ENCODE data around the gene PIGO.

PIGO gene

DNA sequence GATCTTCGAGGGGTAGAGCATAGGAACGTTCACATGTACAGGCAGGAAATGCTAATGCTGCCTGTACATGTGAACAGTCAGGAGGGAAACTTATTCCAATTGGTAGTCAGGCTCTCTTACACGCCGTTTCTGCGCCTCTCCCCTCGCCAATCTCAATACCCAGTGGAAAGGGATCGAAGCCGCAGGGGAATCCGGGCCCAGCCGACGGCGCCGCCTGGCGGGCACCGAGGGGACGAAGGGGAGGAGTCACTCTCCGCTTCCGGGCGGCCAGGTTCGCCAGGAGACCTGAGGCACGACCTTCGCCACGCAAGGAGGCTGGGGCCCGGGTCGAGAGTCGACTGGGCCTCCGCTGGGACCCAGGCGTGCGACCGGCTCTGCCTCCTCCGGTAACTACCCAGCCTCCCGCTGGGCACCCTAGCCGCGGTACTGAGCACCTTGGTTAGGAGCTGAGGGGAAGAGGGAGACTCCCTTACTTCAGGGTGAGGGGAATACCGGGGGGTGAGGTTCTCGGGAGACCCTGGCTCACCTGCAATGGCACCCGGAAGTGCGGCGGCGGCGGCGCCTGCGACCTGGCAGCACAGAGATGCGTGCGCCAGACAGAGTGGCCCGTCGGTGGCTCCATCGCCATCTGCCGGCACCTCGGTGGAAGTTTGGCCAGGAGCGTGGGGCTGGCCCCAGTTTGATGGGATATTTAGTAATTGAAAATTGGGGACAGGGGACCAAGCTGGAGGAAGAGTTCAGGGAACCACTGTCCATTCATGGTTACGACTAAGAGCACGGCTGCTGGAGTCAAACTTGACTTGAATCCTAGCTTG lies at the start of gene PIGO:
TSS of gene PIGO (minus strand) at position 557 of the 815 bp plus-strand sequence. CDS start 1,026 bp downstream, outside the sequence.
- DNase-seq = peak; percentile 91

DNA sequence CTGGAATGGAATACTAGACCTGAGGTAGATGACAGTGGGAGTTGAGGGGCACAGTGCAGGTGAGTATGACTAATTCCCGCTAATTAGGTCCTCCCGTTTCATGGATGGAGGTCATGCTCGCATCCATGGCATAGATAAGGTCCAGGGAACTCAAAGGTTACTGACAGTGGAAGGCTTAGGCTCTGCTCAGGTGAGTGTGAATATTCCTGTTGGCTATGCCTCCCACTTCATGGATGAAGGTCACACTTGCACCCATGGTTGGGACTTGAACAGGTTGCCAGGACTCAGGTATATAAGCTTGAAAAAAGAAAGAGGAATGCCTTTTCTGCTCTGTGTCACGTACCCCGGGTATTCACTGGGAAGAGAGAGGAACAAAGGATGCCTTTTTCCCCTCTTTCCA lies 45.6 kb upstream of the PIGO start:
- DNase-seq = no peak

DNA sequence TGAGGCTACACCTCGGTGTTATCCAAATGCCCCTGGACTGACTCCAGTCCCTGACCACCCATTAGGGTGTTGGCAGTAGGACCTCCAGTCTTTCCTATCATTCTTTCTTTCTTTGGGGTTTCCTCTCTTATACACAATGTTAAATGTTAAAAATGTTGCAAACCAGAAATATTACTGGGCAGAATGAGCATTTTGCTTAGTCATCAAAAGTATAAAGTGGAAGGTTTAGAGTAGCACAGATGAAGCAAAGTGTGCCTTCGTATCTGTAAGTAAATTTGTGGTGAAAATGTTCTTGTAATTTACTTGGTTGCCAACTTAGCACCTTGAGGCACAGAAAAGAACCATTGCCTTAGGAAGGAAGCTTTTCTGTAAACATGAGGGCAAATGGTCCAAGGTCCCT lies 43.7 kb upstream of the PIGO start:
- DNase-seq = no peak

DNA sequence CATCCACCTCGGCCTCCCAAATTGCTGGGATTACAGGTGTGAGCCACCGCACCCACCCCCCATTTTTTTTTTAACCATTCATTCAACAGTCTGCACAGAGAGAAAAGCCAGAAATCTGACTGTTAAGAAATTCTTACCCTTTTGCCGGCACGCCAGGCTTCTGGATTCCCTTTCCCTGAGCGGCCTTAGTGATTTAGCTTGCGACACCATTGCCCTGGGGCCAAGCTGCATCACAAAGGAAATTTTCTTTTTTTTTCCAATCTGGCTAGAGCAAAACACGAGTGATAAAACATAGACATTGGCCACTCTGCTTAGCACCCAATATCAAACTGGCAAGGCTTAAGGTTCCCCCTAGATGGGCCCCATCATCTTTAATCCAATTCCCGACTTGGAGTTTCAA lies 40.5 kb upstream of the PIGO start:
- DNase-seq = no peak

DNA sequence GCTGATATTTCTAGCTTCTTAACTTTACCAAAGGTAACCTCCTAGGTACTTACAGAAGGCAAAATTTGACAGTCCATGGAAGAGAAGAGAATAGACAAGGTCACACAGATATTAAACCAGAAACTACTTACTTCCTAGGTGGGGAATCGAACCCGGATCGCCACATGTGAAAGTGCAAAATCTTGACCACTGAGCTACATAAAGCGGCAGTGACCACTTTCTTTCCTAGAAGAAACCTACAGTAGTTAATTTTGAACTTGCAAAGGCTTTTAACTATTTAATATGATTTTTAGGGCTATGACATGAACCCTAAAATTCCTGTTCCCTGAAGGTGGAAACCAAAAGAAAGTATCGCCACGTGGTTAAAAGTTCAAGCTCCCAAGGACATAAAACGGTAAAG lies 39.6 kb upstream of the PIGO start:
- no peak for DNase-seq

DNA sequence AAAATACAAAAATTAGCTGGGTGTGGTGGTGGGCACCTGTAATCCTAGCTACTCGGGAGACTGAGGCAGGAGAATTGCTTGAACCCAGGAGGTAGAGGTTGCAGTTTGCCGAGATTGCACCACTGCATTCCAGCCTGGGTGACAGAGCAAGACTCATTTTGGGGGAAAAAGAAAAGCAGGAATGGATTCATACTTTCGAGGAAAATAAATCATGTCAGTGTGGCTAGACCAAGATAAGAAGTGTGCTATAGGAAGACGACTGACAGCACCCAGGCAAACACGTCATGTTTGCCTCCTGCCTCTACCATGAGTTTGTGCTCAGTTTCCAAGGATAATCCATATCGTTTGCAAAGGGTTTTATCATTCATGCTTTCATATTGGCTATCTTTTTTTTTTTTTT lies 38.5 kb upstream of the PIGO start:
- no peak for DNase-seq

DNA sequence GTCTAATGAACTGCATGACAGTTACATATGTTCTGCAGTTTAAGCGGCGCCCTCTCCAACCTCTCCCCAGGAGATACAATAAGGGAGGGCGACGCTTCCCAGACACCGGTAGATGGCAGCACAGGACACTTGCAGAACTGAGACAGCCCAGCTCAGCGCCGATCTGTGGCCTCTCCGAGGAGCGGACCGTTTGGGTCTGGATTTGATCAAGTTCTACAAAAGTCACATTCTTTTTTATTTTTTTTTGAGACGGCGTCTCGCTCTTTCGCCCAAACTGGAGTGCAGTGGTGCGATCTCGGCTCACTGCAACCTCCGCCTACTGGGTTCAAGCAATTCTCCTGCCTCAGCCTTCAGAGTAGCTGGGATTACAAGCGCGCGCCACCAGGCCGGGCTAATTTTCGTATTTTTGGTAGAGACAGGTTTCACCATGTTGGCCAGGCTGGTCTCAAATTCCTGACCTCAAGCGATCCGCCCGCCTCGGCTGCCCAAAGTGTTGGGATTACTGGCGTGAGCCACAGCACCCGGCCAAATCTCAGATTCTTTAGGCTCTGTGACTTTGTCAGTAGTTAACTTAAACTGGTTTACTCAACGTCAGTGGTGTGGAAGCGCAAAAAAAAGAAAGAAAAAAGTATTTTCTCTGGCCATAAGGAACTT lies 20.6 kb upstream of the PIGO start:
- peak; percentile 93 for DNase-seq

DNA sequence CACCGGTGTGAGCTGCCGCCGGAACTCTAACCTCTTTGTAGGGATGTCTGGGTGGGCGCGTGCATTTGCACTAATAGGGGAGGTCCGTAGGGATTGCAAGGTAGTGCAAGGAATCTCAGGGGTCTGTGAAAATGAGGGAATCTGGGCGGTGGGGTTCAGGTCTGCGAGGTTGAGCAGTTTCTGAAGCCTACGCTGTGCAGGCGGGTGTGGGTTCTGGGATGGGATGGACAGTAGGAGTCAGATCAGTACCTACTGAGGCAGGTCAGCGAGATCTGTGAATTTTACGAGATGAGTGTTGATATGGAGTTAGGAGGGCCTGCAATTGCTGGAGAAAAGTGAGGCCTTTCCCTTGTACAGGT lies 20.1 kb upstream of the PIGO start:
- DNase-seq = no peak

DNA sequence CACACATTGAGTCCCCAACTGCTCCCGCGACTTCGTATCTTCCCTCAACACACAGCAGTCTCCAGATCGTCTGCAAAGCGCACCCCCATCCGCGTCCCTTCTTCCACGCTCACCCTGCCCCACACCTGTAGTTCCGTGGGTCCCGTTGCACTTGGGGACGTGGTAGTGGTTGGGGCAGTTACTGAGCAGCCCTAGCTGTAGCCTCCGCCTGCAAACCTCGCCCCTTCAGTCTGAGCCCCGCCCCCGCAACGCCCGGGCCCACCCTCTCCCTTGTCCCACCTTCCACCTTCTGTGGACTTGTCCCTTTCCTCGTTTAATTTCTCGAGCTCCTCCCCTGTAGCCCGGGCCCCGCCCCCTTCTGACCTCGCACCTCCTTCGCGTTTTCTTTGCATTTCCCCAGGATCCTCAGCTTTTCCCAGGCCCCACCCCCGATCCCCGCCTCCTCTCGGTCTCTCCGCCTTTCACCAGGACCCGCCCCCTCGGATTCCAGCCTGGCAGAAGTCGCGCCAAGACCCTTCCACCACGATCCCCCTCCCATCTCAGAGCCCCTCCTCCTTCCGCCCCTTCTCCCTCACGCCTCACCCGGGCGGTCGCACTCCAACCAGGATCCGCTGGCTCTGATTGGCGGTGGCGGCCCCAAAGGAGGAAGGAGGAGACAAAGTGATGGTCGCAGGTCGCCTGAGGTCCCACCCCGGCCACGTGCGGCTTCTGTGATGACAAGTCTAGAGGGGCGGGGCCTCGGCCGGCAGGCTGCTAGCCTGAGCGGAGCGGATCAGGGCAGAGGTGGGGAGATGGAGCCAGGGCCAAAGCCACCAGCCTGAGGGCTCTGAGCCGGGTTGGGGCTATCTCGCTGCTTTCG lies 19.5 kb upstream of the PIGO start, which contains the start of gene ATOSB:
TSS of gene ATOSB (minus strand) at position 183 of the 859 bp plus-strand sequence. CDS start 7,588 bp downstream, outside the sequence.
- peak; percentile 94 for DNase-seq

DNA sequence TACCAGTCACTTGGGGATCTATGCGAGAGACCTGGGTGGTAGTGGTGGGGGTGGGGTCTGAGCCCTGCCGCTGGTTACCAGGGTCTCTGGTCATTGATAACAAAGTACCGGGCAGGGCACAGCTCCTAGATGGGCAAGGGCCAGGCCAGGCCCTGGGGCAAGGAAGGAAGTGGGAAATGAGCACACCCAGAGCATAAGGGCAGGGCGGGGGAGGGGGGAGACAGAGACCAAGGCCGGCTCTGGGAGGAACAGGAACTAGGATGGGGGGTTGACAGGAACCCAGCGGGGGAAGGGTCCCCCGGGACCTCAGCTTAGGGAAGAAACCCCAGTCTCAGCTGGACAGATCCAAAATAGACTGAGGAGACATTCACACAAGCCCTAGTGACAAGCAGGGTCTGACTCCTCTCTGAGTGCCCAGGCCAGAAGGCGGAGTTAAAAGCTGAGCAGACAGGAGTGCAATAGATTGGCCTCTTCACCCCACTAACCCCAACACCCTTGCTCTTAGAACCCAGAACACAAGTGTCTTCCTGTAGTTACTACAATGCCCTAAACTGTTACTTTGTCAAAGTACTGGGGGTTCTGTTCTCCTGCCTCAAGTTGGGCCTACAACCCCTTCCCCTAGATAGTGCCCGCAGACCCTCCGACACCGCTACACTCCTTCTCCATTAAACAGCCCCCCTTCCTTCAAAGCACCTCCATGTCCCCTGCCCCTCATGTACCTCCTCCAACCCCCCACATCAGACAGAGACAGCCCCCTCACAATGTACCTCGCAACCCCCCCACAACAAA lies 18.6 kb upstream of the PIGO start:
- no peak for DNase-seq

DNA sequence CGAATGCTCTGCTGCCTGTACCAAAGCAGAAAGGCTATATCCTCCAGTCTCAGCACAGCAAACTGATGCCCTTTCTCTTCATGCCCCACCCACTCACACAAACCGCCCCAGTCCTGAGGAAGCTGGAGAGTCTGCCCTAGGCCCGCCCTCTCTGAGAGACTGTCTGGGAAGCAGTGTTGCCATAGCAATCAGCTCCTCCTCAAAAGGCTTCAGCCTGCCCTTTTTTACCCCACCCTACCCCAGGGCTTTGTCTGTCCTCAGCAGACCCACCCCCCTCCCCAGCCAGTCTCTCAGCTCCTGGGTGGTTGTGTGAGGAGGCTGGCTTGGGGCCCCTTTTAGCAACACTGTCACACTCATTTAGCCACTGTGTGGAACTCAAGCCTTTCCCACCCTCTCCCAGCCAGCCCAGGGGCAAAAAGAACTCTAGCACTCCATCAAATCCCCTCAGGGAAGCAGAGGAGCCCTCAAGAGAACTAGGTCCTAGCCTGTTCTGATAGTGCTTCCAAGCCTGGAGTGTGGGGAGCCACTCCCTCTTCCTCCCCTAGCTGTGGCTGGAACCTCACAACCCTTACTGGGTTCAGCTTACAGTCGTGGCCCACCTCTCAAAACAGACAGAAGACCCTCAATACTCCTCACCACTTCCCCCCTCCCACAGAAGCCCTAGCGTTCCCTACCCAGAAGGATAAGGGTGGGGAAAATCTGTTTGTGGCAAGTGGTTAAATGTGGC lies 17.9 kb upstream of the PIGO start:
- peak; percentile 70 for DNase-seq

DNA sequence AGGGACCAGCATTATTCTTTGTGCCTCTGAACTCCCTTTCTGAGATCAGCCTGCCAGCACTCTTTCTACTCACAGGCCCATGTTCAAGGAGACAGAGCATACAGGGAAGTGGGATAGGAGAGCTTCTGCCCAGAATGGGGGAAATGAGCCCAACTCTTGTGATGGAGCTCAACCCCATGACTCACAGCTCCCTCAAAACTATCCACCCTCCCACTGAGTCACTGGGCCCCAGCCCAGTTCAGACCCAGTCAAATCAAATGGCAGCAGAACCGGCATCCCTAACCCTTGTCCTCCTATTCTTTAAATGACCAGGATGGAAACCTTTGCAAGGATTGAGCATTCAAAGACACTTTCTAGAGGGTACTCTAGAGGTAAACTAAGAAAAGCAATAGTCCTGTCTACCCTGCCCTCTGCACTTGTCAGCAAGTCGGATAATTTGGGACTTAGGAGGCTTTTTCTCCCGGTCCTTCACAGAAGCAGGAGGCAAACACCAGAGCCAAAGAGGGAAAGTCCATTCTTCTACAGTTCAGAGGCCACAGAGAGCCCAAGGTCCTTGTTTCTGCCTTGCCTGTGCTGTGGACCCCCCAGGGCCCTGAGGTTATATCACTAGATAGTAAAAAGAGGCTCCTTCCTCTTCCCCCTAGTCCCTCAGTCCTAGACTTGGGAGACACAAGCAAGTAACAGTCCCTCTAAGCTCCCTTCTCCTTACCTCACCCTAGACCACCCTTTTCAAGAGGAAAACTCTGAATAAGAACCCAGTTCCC lies 16.0 kb upstream of the PIGO start:
- no peak for DNase-seq

DNA sequence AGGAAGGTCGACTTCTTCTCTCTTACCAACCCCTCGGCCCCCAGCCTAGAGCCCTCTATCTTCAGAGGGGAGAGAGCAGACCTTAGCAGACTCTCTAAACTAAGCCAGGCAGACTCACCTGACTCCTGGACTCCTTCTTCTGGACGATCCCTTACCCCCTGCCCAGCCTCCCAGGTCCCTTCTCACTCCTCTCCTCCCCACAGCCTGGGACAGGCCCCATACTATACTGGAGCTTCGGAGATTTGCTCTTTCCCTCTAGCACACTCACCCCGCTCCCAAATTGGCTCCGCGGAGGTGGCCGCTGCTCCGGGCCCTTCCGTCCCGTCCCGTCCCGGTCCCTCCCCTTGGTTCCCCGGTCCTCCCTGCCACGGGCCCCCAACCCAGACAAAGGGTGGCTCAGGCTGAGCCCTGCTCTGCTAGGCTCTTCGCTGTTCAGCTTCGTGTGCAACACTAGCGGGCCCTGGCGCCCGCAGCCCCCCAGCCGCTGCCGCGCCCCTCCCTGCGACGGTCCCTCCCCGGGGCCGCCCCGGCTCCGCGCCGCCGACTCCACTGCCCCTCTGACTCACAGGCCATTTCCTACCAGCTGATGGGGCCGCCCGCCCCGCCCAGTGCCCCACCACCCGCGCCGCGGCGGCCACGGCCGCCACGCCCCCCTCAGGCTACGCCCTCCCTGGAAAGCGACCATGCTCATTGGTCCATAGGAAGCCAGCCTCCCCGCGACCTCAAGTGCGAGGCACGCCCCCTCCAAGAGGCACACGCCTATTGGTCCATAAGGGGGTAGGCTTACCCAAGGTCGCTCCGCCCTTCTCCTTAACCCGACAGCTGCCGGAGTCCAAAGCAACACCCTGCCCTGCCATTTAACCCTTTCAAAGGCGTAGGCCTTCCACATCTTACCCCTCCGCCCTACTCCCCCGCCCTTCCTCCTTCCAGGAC lies 14.9 kb upstream of the PIGO start:
- DNase-seq = peak; percentile 97

DNA sequence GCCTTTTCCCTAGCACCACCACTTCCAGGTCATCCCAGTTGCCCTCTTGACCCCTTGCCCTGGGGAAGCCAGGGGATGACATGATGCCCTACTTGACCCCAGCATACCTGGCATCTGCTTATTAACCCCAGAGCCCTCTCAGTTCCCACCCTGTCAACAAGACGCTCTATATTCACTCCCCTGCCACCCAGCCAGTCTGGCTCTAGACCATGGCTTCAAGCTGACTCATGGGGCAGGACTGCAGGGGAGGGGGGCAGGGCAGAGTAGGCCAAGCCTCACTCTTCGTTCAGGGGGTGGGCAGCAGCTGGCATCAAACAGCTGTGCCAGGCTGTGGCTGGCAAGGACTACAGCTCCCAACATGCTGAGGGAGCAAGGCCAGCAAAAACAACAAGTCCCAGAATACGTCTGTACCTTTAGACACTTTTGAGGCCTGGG lies 14.0 kb upstream of the PIGO start:
- no peak for DNase-seq

DNA sequence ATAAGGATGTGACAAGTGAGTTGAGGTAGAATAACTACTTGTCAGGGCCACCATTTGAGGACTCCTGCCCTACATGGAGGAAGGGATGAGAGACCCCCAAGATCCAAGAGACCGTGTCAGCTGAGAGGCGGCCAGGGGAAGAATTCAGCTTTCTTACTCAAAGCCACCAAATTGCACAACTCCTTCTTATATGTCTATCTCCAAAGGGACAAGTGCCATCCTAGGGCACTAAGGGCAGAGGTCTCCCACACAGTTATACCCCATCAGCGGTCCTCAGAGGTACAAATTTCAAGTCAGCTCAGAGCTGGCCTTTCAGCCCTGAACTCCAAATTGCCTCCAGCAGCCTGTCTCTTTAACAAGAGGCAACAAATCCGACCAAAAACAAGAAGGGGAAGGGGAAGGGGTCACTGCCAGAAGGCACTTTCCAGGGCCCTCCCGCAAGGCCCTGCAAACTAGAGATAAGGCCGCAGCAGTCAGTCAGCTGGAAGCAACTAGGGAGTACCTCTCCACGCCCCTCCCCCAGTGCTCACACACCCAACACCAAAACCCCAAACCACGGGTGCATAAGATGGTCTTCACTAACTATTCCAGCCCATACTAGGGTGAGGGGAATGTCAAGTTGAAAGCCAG lies 12.7 kb upstream of the PIGO start:
- no peak for DNase-seq

DNA sequence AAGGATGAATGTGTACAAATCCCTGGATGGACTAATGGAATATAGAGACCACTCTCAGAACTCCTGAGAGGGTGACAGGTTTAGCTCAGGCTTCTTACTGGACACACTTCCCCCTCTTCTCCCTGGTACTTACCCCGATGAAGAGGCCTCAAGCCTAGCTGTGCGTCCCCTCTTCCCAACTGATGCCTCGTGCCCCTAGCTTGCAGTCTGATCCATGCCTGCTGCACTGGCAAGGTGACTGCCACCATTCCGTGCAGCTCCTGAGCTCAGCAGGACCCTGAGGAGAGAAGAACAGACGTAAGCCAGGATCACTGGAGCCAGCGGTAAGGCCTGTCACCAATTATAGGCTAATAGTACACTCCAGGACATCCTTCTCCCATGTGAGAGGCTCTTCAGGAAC lies 12.1 kb upstream of the PIGO start:
- no peak for DNase-seq

DNA sequence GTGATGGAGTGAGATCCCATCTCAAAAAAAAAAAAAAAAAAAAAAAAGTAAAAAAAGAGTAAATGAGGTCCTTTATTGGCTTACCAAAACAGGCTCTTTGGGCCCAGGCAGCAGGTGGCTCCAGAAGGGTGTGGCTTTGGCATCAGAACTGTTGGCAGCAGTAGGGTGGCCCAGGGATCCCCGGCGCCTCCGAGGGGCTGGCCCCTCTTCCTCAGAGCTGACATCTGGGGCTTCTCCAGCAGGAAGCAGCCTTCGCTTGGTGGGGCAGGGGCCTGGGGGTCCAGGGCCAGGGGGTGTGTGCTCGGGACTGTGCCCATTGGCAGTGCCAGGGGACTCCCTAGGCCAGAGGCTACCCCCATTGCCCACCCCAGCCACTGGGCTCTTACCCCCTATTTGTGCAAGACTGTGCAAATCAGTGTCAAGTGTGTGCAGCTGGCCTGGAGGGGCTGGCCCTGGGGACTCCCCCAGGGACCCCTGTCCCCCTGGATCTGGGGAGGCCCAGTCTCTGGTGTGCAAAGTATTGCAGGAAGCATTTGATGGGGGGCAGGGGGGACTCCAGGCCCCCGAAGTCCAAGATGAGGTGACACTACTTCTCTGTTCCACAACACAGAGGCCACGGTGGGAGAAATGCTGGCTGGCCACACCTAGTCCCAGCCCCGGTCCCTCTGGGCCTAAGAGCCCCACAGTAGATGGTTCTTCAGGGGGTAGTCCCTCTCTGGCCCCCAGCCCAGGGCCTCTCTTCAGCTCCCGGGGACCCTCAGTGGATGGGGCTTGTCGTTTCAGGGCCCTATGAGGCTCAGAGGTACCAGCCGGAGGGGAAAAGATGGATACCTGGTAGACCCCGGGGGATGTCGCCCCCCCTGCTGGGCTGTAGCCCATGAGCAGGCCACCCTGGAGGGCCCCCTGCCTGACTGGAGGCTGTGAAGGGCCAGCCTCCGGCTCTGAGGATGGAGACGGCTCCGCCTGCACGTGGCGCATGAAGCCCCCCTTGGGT lies 11.2 kb upstream of the PIGO start:
- no peak for DNase-seq

DNA sequence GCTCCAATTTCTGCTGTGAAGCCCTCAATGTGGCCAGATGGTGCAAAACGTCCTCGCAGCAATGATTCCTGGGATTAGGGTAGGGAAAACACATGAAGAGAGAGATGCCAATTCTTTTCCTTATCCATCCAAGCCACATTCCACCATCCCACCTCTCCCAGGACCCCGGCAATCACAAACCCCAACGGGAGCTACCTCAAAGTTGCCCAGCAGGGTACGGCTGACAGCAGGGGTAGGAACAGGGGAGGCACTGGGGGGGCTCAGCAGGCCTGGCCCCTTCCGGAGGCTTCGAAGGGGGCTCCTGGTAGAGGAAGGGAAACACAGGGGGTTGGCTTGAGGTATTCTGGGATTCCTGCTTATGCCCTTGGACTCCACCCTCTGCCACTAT lies 9.9 kb upstream of the PIGO start:
- DNase-seq = no peak
